ENCODE data around the gene PRKCA.

GRCh38 chr17:66549311-66549704 is 246.9 kb downstream of the PRKCA start:
- TF ChIP-seq EZH2phosphoT487 (IDR thresholded peaks at IDR 0.05; ENCODE audit: borderline replicate concordance, low read length) (no peak), CTCF (conservative IDR thresholded peaks at IDR 0.05; ENCODE audit: low read depth, low read length) (no peak), EZH2 (IDR thresholded peaks at IDR 0.05; ENCODE audit: low read length, unreplicated experiment) (no peak)
